HG02798 (cell line): ENCODE measurements around the gene SLC7A7.
"Not testable (repeated sequence)": the region's sequence is repeated elsewhere in the genome, so short reads cannot be mapped to it uniquely, and the experiment has no call there.

Experiments
- ATAC-seq: cut with Tn5 transposase; IDR thresholded peaks from one replicate; pipeline ENCODE4 v1.9.1; 2021; ENCODE audit warnings: mild to moderate bottlenecking; ENCODE audit not compliant: unreplicated experiment, poor library complexity

The SLC7A7 gene

DNA sequence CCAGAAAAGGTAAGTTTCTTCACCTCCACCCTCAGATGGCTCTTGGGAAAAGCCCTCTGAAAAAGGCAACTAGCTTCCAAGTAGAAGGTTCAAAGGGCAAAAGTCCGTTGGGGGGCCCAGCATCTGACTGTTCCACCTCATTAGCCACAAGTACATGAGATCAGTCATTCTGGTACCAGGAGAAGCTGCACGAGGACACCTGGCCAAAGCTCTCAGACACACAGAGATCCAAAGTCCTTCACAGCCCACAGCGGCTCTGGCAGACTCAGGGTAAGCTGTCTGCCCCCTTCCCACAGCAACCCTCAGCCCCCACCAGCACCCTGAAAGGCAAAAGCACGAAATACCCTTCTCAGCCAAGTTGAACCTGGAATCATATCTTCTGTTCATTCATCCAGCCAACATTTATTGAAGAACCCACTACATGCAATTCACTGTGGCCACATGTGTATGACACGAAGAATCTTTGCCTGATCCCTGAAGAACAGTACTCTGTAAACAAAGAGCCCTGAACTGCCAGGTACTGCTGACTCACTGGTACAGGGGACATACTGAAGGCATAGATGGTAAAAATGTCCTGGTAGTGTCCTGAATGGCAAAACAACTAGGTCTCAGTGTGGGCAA lies 19.0 kb downstream of the SLC7A7 start:
- peak; percentile 67 for ATAC-seq

DNA sequence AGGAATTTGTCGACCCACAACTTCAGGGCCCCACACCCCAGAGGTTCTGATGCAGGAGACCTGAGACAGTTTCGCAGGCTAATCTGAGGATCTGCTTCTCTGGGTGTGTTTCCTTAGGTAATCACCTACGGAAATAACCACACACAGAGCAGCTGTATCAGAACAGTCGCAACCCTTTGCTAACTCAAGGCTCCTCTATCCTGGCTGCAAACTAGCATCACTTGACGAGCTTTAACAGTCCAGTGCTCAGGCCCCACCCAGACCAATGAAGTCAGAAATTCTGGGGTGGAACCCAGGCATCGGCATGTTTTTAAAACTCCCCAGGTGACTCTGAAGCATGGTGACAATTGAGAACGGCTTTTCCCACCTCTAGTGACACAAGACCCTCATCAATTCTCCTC lies 20.7 kb downstream of the SLC7A7 start:
- peak; percentile 43 for ATAC-seq

DNA sequence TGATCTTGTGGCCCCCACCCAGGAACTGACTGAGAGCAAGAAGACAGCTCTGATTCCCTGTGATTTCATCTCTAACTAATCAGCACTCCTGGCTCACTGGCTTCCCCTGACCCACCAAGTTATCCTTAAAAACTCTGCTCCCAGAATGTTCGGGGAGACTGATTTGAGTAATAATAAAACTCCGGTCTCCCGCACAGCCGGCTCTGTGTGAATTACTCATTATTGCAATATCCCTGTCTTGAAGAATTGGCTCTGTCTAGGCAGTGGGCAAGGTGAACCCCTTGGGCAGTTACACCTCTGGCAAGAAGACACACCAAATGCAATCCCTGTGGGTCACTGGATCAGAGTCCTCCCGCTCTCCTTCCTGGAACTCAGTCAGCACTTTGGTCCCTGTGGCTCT lies 21.3 kb downstream of the SLC7A7 start:
- ATAC-seq: no peak

DNA sequence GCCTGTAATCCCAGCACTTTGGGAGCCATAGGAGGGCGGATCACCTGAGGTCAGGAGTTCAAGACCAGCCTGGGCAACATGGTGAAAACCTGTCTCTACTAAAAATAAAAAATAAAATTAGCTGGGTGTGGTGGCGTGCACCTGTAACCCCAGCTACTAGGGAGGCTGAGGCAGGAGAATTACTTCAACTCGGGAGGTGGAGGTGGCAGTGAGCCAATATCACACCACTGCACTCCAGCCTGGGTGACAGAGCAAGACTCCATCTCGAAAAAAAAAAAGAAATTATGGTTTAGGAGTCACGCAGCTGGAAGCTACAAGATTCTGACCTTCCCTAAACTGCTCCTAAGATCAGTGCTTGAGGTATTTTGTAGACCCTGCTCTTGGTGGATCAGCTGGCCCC lies 21.7 kb downstream of the SLC7A7 start:
- ATAC-seq: not testable (repeated sequence)

DNA sequence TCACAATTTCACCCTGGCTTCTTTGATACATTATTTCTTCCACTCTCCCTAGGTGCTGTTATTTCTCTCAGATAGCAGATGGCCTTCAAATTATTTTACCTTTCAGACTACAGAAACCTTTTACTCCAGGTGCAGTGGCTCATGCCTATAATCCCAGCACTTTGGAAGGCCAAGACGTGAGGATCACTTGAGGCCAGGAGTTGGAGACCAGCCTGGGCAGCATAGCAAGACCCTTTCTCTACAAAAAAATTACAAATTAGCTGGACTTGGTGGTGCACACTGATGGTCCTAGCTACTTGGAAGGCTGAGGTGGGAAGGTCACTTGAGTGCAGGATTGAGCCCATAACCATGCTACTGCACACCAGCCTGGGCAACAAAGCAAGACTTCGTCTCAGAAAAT lies 23.1 kb downstream of the SLC7A7 start:
- ATAC-seq: no peak

DNA sequence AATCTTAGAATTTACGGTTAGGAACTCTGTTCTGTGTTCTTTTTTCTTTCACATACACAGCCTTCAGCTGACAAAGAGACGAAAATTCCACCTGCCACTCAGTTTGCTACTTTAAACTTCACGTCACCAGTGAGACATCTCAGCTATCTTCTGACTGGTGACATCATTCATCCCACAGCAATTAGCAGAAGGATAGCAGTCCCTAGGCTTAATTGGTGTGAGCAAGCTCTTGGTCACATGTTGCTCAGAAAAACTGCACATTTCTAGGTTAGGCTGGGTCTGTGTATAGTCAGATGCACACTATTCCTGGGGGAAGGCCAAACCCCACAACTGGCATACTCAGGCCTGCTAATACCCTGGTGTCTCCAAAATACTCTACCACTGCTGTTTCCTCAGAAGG lies 23.9 kb downstream of the SLC7A7 start:
- ATAC-seq: no peak

DNA sequence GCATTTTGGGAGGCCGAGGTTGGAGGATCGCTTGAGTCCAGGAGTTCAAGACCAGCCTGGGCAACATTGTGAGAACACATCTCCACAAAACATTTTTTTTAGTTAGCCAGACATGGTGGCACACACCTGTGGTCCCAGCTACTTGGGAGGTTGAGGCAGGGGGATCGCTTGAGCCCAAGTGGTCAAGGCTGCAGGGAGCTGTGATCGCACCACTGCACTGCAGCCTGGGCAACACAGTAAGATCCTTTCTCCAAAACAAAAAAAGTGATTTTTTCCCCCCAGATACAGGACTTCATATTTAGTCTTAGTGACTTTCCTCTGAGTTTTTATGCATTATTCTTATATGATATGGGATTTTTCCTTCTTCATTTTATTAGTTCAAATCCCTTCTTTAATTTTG lies 28.6 kb downstream of the SLC7A7 start:
- ATAC-seq: no peak

DNA sequence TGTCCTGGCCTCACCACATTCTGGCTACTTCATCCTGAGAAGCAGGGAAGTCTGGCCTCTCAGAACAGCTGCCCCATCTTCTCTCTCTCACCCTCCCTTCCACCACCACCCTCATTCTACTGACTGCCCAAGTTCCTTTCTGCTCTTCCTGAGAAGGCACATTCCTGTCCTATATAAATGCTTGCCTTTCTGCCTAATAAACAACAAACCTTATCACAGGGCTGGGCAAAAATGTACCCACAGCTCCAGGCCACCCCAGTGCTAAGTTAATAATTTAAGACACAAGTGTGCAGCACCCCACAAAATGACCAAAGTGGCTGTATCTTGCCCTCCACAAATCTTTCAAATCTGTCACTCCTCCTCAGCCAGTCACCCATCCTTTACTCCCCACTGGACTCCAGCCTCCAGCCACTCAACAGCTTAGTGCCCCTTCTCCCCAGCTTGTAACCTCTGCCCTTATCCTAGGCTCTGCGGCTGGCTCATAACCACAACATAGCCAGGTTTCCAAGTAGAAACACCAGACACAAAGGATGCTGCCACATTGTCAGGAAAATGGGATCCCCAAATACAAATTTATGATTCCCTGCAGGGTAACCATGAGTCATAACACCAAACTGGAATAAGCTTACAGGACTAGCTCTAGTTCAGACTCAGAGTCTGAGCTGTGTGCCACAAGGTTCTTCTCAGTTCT lies 33.8 kb downstream of the SLC7A7 start:
- no peak for ATAC-seq

DNA sequence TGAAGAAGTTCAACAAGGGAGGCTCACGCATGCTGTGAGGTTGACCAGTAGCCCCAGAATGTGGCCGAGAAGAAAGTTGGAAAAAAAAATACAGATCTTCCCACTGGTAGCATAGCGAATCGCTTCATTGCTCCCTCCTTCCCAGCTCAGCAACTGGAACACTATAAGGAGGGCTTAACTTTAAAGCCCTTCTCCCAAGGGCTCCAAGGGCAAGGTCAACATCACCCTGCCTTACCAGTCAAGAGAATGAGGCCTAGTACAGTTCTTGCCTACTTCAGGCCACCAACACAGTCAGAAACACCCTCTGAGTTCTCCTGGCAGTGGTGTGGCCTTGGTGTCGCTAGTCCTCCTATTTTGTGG lies 34.3 kb downstream of the SLC7A7 start:
- no peak for ATAC-seq

DNA sequence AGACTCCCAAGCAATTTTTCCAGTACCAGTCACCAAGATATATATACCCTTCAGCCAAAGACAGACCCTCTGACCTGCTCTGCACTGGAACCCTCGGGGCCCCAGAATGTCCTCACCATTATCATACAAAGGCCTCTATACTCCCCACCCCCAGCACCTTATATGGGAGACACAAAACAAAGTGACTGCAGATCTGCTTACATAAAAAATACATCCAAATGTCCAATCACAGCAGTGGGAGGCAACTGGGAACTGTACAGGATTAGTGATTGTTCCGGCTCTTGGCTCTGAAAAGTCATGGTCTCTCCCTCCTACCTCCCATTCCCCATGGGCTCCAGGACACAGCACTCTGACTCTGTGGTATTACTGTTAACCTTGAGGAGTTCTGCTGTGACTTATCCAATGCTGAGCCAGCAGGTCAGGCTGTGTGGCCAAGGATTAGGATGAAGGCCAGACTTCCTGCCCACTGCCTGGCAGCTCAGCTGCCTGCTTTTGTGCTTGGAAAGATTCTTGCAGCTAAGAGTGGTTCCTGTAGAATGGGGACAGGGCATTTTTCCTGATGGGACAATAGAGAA lies 35.0 kb downstream of the SLC7A7 start:
- ATAC-seq: no peak

DNA sequence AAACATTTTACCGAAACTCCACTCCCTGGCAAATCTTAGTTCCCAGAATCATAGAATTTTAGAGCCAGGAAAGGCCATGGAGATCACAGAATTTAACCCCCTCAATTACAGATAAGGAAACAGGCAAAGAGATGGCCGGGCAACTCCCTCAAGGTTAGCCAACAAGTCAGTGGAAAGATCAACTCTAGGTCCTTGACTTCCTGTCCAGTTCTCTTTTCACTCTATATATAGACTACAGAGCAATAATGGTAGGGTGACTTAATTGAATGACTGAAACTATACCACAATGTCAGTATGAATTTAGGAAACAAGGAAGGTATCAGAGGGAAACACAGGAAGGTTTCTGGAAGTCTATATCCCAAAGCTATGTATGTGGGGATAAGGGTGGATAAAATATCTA lies 37.2 kb downstream of the SLC7A7 start:
- ATAC-seq: no peak

DNA sequence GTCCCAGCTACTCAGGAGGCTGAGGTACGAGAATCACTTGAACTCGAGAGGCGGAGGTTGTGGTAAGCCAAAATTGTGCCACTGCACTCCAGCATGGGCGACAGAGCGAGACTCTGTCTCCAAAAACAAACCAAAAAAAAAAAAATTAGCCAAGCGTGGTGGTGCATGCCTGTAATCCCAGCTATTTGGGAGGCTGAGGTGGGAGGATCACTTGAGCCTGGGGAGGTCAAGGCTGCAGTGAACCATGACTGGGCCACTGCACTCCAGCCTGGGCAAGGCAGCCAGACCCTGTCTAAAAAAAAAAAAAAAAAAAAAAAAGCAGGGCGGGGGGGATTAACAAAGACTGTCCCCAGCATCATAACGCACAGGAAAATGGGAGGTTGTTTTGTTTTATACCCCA lies 38.4 kb downstream of the SLC7A7 start:
- not testable (repeated sequence) for ATAC-seq

DNA sequence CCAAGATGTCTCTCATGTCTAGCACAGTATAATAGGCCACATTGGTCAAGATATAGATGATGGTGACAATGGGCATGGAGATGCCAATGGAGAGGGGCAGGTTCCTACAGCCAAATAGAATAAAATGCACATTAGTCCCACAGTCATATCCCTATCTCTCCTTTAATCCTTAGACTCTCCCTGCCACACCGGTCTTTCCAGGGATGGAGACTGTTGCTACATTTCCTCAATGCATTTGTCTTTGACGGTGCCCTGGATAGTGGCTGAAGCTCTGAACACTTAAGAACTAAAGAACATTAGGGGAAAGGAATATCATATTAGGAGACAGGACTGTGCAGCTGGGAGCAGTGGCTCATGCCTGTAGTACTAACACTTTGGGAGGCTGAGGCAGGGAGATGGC lies 39.0 kb downstream of the SLC7A7 start:
- no peak for ATAC-seq

DNA sequence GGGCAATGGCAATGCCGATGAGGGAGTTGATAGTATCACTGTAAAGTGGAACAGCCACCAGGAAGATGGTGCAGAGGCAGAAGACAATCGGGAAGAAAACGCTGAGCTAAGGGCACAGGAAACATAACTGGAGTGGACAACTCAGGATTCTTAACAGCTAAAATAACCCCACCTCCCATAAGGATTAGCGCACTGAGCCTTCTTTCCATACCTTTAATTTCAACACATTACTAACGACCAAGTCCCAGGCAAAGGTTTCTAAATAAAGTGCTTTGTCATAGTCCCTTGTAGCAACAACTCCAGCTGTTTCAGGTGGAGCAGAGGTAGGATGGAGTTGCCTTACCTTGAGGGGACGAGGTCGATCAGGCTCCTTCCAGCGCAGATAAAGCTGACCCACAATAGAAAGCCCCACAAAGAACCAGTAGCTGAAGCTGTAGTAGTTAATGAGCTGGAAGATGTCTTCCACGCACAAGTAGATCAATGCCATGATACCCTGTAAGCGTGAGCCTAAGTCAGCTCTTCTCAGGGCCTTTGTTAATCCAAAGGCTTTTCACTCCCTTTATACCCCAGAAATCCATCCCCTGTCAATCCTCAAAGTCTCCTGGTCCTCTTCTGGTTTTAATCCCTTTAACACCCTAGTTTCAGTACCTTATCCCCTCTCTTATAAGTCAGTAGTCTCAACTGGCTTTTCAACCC lies 41.1 kb downstream of the SLC7A7 start:
- ATAC-seq: no peak

DNA sequence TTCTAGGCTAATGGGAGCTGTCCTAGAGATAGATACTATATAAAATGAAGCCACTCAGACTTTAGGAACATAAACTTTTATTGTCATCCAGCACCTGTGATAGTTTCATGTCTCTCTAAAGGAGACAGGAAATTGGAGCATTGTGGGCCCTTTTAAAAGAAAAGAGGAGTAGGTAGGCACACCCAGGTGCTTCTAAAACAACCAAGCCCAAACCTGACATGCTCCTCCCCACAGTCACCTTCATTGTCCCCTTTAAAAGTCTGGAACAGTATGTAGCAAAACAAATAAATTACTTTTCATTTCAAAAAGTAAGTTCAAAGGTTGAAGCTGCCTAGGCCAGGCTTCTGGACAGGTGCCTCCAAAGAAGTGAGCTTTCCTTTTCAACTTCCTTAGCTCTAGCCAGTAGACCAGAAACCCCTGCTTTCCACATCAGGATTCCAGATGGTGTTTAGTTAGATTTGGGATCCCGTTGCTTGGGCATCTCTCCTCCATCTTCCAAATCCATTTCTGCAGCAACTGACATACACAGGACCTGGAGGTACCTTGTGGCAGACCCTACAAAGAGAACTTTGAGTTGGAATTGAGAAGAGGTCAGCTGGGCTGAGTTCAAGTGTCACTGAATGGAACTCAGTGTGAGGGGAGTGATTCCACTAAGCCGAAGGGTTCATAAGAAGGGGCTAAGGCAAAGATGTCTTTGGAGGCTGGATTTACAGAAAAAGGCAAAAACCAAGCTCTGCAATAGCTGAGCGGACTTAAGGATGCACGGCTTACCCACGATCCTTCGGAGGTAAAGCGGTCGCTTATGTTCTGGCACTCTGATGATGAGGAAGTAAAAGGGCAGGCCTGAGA lies 41.8 kb downstream of the SLC7A7 start:
- no peak for ATAC-seq

DNA sequence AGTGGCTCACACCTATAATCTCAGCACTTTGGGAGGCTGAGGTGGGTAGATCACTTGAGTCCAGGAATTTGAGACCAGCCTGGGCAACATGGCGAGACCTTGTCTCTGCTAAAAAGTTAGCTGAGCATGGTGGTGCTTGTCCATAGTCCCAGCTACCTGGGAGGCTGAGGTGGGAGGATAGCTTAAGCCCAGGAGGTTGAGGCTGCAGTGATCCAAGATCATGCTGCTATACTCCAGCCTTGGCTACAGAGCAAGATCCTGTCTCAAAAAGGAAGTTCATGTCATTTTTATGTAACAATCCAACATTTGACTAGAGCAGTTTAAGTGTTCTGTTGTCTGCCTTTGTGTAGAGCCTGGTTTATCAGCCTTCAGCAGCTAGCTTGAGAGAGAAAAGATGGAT lies 42.5 kb downstream of the SLC7A7 start:
- no peak for ATAC-seq

DNA sequence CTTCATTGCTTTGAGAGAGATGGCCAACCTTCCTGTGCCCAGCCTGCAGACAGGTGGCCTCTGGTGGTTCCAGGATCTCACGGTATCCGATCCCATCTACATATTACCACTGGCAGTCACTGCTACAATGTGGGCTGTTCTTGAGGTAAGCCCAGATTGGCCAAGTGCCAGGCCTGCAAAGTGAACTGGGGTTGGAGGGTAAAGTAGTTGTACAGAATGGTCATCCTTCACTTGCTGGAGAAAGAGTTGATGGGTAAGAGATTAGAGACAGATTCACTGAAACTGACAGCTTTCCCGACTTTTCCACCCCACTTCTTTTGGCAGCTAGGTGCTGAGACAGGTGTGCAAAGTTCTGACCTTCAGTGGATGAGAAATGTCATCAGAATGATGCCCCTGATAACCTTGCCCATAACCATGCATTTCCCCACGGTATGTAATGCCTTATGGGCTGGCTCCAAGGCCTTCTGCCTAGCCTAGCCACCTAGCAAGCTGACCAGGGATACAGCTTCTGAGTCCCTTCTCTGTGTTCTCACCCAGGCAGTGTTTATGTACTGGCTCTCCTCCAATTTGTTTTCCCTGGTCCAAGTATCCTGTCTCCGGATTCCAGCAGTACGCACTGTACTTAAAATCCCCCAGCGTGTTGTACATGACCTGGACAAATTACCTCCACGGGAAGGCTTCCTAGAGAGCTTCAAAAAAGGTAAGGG lies 44.6 kb downstream of the SLC7A7 start:
- no peak for ATAC-seq

DNA sequence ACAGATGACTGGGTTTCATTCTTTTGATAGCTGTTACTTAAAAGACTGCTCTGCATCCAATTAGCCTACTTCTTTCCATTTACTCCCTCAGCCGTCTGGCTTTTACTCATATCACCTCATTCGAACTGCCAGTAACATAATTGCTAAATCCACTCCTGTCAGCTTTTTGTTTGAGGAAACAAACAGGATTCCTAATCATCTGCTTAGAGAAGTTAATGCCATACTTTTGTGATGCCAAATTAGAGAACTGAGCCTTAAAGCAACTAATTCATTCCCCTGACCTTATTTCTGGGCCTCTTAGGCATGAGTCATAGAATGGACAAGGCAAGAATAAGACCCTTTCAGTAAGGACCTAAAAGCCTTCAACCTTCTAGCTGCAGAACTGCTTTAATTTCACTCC lies 45.9 kb downstream of the SLC7A7 start:
- ATAC-seq: no peak

DNA sequence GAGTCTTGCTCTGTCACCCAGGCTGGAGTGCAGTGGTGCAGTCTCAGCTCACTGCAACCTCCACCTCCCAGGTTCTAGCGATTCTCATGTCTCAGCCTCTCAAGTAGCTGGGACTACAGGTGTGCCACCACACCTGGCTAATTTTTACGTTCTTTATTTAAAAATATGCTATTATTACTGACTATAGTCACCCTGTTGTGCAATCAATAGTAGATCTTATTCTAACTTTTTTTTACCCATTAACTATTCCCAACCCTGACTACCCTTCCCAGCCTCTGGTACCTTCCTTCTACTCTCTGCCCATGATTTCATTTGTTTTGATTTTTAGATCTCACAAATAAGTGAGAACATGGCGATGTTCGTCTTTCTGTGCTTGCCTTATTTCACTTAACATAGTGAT lies 46.3 kb downstream of the SLC7A7 start:
- ATAC-seq: no peak

DNA sequence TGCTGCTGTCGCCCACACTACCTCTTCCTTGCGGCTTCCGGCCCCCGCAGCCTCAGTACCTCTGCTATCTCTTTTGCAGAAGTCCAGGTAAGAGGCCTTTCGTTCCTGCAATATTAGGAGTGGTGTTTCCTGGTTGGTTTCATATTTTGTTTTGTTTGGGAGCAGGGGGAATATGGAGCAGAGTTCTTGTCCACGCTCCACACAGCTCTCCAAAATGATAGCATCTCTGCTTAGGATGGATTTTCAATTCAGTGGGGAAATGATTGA lies 48.0 kb downstream of the SLC7A7 start:
- ATAC-seq: no peak
